ENCODE results near the gene CMYA5.

CMYA5 gene

GRCh38 chr5:79689541-79690466 lies at the start of gene CMYA5:
TSS of gene CMYA5 (plus strand) at chr5:79689836. CDS start at chr5:79689908, 72 bp downstream.
- no peak within 1 kb of the TSS for H3K27ac ChIP-seq (ENCODE audit: poor library complexity, severe bottlenecking)
- peaks cover 20% of the 10 kb centered on the region for H3K36me3 ChIP-seq (ENCODE audit: low read depth)
- peak within 1 kb of the TSS; percentile 24 for H3K4me3 ChIP-seq (ENCODE audit: severe bottlenecking)
- ATAC-seq (ENCODE audit: low read depth) (peak; percentile 63), DNase-seq (ENCODE audit: low spot score) (no peak)
- TF ChIP-seq, protein P1, sequence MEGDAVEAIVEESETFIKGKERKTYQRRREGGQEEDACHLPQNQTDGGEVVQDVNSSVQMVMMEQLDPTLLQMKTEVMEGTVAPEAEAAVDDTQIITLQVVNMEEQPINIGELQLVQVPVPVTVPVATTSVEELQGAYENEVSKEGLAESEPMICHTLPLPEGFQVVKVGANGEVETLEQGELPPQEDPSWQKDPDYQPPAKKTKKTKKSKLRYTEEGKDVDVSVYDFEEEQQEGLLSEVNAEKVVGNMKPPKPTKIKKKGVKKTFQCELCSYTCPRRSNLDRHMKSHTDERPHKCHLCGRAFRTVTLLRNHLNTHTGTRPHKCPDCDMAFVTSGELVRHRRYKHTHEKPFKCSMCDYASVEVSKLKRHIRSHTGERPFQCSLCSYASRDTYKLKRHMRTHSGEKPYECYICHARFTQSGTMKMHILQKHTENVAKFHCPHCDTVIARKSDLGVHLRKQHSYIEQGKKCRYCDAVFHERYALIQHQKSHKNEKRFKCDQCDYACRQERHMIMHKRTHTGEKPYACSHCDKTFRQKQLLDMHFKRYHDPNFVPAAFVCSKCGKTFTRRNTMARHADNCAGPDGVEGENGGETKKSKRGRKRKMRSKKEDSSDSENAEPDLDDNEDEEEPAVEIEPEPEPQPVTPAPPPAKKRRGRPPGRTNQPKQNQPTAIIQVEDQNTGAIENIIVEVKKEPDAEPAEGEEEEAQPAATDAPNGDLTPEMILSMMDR (IDR thresholded peaks at IDR 0.05; ENCODE audit: poor library complexity, severe bottlenecking): no peak
- H3K9me3 ChIP-seq (ENCODE audit: severe bottlenecking): no peaks in the 10 kb centered on the region
- no peaks in the 10 kb centered on the region for H3K27me3 ChIP-seq (ENCODE audit: insufficient read depth, poor library complexity, severe bottlenecking)
- H3K4me1 ChIP-seq (ENCODE audit: insufficient read depth, poor library complexity, severe bottlenecking): no peaks in the 10 kb centered on the region

DNA sequence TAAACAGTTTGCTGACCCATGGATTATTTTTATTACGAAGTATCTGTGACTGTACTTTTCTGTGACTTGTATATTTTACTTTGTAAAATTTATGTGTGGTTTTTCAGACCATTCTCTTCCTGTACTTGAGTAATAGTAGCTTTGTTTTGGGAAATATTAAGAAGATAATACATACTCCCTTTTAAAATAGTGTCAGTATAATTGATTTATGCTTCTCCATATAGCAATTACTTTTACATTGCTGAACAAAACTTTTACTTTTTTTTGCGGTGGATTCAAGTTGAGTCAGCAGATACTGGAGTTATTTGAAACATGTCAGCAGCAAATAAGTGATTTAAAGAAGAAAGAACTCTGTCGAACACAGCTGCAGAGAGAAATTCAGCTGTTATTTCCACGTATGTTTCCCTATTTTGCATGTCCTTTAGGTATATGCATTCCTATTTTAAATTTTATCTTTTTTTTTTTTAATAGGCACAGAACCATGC lies 49.0 kb upstream of the CMYA5 start:
- H3K27ac ChIP-seq (ENCODE audit: poor library complexity, severe bottlenecking): no peak overlapping the region
- no peak for ATAC-seq (ENCODE audit: low read depth)

DNA sequence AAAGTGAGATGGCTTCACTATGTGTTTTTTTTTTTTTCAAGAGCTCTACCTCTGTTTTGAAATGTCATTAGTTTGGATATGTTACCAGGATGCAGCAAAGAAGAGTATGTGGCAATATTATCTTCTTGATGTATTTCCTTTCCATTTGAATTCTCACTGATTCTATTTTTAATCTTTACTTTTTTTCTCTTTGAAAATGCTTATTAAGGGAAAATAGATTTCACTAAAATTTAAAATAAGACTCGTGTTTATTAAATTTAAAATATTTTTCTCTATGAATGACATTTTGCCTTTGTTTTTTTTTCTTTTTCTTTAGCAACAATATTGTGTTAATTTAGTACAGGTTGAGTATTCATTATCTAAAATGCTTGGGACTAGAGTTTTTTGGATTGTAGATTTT lies 48.2 kb upstream of the CMYA5 start:
- Histone ChIP-seq H3K27me3 (ENCODE audit: insufficient read depth, poor library complexity, severe bottlenecking) (no peaks in the 10 kb centered on the region), H3K4me3 (ENCODE audit: severe bottlenecking) (no peak overlapping the region), H3K27ac (ENCODE audit: poor library complexity, severe bottlenecking) (no peak overlapping the region), H3K36me3 (ENCODE audit: low read depth) (peaks cover 79% of the 10 kb centered on the region), H3K4me1 (ENCODE audit: insufficient read depth, poor library complexity, severe bottlenecking) (no peaks in the 10 kb centered on the region), H3K9me3 (ENCODE audit: severe bottlenecking) (no peaks in the 10 kb centered on the region)
- DNase-seq (ENCODE audit: low spot score): no peak
- TF ChIP-seq, protein P1 (IDR thresholded peaks at IDR 0.05; ENCODE audit: poor library complexity, severe bottlenecking): no peak
- no peak for ATAC-seq (ENCODE audit: low read depth)

More for the DNA sequence above, 49.0 kb upstream of the CMYA5 start:
- no peaks in the 10 kb centered on the region for H3K4me1 ChIP-seq (ENCODE audit: insufficient read depth, poor library complexity, severe bottlenecking)
- no peaks in the 10 kb centered on the region for H3K27me3 ChIP-seq (ENCODE audit: insufficient read depth, poor library complexity, severe bottlenecking)
- peaks cover 72% of the 10 kb centered on the region for H3K36me3 ChIP-seq (ENCODE audit: low read depth)
- no peak overlapping the region for H3K4me3 ChIP-seq (ENCODE audit: severe bottlenecking)
- TF ChIP-seq, protein P1 (IDR thresholded peaks at IDR 0.05; ENCODE audit: poor library complexity, severe bottlenecking): no peak
- no peaks in the 10 kb centered on the region for H3K9me3 ChIP-seq (ENCODE audit: severe bottlenecking)
- DNase-seq (ENCODE audit: low spot score): no peak

GRCh38 chr5:79642210-79642609 lies 47.4 kb upstream of the CMYA5 start:
- Histone ChIP-seq H3K4me3 (ENCODE audit: severe bottlenecking) (no peak overlapping the region), H3K9me3 (ENCODE audit: severe bottlenecking) (no peaks in the 10 kb centered on the region), H3K27ac (ENCODE audit: poor library complexity, severe bottlenecking) (no peak overlapping the region), H3K36me3 (ENCODE audit: low read depth) (peaks cover 79% of the 10 kb centered on the region), H3K4me1 (ENCODE audit: insufficient read depth, poor library complexity, severe bottlenecking) (no peaks in the 10 kb centered on the region), H3K27me3 (ENCODE audit: insufficient read depth, poor library complexity, severe bottlenecking) (no peaks in the 10 kb centered on the region)
- TF ChIP-seq, protein P1 (IDR thresholded peaks at IDR 0.05; ENCODE audit: poor library complexity, severe bottlenecking): no peak
- no peak for ATAC-seq (ENCODE audit: low read depth)
- DNase-seq (ENCODE audit: low spot score): no peak

DNA sequence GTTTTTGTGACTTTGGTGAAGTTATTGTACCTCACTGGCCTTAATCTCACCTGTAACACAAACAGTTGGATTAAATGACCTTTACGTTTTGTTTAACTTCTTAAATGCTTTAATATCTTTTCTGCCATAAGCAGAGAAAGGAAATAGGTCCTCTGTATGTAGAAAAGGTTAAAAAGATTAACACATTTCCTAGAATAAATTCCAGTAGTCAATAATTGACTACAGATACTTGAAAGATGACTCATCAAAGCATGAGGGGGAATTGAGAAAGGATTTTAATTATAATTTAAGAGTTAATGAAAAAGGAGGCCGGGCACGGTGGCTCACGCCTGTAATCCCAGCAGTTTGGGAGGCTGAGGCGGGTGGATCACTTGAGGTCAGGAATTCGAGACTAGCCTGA lies 35.8 kb upstream of the CMYA5 start:
- ATAC-seq (ENCODE audit: low read depth): no peak
- TF ChIP-seq, protein P1 (IDR thresholded peaks at IDR 0.05; ENCODE audit: poor library complexity, severe bottlenecking): no peak
- H3K27ac ChIP-seq (ENCODE audit: poor library complexity, severe bottlenecking): no peak overlapping the region
- H3K4me3 ChIP-seq (ENCODE audit: severe bottlenecking): no peak overlapping the region
- no peaks in the 10 kb centered on the region for H3K4me1 ChIP-seq (ENCODE audit: insufficient read depth, poor library complexity, severe bottlenecking)
- H3K9me3 ChIP-seq (ENCODE audit: severe bottlenecking): no peaks in the 10 kb centered on the region
- H3K36me3 ChIP-seq (ENCODE audit: low read depth): peaks cover 69% of the 10 kb centered on the region
- H3K27me3 ChIP-seq (ENCODE audit: insufficient read depth, poor library complexity, severe bottlenecking): no peaks in the 10 kb centered on the region
- DNase-seq (ENCODE audit: low spot score): no peak
